GM19351 (cell line): ENCODE data around the gene NADK.

Experiments
- ATAC-seq: cut with Tn5 transposase; IDR thresholded peaks from one replicate; pipeline ENCODE4 v1.9.1; 2021; ENCODE audit warnings: mild to moderate bottlenecking, moderate library complexity; ENCODE audit not compliant: unreplicated experiment

Gene NADK

DNA sequence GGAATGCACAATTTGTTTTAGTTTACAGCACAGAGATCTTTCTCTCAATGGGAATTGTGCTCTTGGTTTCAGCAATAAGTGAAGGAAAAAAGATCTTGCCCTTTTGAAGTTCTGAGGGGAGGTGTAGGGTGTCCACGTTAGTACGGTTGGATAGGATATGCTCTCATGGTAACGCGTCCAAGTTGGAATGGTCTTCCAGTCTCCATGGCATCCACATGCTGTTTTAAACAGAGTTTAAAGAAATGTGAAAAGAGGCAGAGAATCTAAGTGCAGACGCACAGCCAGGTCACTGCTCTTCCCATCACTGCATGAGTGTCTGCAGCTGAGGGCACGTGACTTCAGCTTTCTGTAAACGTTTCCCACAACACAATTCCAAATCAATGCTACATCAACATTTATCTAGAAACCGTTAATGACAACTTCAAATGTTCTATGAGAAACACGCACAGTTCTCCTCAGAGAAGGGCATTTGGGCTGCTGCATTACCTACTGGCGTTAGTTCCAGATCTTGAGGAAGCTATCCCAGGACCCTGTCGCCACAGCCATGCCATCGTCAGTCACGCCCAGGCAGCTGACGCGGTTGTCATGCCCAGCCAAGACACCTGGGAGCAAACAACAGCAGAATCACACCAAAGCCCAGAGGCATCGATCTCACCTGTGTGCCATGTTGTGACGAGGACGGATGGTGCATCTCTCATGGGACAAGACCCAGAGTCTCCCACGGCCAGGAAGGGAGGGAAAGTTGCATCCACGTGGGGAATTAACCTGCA, 8.8 kb upstream of the NADK start:
- ATAC-seq = no peak

DNA sequence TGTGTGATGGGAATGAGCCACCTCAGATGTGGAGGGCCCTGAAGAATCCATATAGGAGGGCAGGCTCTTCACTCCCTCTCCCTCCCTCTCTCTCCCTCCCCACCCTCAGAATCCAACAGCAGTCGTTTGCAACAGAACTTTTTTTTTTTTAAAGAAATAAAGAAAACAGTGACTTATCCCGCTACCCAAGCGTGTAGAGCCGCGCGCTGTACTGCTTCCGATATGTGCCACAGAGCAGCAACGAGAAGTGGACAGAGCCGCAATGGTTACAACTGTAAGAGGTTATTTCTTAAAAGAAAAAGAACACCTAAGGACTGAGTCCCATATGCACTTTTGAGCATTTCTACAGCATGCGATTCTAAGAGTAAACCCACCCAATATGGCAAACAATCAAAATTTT, 7.4 kb upstream of the NADK start:
- ATAC-seq = no peak

DNA sequence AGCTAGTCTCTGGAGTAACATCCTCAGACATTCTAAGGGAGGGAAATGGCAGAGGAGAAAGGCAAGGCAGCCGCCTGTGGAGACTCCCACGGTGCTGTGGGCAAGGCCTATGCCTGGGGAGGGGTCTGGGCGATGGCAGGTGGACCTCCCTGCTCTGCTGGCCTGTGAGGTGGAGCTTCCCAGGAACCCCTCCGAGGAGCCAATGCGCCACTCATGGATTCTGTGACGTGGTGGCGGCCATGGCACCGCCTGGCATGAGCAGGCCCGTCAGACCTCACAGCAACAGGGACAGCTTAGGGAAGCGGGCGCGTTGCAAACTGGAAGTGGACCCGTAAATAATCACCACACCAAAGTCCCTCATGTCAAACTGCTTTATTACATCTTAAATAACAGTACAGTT, 6.7 kb upstream of the NADK start:
- ATAC-seq = no peak

DNA sequence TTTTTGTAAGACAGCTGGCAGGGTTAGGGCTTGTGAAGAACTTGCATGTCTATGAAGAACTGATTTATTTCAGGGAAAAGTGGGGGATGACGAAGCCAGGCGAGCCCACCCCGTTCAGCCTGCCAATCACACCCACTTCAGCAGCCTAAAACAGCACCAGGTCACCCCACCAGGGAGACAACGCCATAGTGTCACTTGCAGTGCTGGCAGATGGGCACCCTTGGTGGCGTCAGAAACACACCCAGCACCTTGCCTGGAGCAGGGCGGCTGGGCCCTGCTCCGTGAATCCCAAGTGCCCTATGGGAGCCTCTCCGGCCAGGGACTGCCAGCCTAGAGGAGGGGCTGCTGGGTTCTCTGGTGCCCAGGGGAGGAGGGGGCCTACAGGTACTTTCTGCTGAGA, 5.0 kb upstream of the NADK start:
- no peak for ATAC-seq

DNA sequence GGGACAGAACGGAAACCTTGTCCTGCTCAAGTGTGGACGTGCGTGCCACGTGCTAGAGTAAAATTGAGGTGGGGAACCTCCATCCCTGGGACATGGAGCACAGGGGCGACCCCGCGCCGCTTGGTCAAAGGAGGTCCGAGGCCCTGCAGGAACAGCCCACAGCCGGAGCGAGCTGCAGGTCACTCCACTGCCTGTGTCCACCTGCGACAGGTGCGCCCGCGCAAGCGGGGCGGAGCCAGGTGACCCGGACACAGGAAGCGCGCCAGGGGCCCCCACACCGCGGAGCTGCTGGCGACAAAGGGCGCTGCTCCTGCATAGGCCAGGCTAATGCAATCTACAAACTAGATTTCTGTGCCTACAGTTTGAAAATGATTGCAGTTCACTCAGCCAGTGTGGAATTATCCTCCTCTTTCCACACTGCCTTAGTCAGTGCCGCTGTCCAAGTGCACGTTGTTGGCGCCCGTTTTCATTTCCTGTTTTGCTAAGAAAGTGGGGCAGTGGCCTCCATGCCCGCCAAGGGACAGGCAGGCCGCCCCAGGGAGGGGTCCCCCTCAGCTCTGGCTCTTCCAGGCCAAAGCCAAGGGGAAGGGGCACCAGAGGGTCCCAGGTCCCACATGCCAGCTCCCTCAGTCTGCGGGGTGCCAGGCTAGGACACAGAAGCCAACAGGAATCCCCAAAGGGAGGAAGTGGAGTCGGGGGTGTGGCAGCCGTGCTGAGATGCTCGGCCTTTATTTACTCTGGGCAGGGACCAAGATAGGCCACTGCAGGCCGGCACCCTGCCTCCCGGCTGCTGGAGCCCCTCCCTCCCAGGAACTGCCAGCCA, 4.3 kb upstream of the NADK start:
- no peak for ATAC-seq

DNA sequence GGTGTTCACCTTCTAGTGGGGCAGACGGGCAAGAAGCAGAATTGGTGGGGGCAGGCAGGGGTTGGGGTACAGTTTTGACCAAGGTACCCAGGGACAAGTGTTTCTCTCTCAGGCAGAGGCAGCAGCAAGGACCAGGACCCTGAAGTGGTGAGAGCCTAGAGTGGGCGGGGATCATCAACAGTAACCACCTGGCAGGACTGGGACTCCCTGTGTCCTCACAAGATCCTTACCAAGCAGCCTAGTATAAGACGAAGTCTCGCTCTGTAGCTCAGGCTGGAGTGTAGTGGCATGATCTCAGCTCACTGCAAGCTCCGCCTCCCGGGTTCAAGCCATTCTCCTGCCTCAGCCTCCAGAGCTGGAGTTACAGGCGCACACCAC, 3.2 kb upstream of the NADK start:
- ATAC-seq = no peak

DNA sequence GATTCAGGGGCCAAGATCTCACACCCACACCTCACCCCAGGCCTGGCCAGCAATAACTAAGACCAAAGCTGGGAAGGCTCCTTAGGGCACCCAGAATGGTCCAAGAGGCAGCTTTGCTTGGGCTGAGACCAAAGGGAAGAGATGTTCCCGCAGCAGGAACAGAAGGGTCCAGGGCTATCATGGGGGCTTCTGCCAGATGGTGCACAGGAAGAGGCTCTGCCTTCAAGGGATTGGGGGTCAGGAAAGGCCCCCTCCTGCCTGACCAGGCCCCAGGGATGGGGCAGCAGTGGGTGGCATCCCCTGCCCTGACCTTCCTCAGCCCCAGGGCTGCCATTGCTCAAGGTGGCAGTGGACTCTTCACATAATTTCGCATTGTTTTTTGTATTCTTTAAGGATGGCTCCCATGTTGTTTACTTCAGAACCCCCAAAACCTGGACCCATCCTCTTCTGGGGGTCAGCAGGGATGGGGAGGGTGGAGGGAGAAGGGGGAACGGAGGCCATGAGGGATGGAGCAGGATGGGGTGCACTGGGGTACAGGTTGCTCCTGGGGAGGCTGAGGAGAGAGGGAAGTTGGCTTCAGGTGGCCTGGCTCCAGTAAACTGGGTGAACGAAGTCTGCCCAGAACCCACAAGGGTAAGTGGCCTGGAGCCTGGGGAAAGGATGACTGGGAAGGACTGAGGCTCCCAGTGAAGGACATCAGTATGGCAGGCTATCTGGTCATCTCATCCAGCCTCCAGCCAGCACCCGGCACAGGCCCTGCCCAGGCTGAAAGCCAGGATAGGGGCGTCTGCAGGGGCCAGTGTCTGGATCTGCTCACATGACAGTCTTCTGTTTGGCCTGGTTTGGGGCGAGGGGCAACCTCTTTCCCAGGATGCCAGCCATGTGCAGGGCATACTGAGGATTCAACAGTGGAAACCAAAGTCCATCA, 2.6 kb upstream of the NADK start:
- no peak for ATAC-seq

DNA sequence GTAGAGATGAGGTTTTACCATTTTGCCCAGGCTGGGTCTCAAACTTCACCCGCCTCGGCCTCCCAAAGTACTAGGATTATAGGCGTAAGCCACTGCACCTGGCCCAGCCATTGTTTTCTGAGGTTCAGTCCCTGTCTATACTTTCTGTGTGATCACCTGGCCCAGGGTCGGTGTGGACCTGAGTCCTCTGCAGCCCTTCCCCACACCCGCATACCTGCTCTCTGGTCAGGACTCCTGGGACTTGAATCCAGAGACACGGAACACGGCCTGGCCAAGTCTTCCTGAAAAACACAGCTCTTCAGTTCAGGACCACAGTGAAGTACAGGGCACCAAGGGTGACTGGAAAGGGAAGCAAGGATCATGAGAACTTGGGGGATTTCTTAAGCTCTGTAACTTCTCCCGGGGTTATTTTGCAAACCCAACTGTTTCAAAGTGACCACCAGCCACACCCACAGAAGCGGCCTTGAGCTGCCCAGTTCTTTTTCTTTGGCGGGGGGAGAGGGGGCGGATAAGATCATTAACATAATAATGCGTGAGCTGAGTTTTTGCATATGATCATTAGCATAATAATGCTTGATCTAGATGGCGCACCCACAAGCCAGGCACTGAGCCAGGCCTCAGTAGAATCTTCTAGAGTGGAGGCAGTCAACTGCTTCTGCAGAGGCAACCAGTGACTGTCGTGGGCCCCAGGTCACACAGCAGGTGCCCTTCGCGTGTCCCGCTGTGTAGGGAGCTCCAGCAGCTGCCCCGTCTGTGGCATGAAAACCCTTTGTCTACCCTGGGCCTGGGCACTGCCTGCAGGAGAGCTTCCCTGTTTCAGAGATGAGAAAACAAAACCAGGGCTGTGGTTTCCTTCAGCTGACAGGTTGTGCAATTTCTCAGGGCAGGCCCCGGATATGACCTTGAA, 1.7 kb upstream of the NADK start:
- peak; percentile 35 for ATAC-seq

DNA sequence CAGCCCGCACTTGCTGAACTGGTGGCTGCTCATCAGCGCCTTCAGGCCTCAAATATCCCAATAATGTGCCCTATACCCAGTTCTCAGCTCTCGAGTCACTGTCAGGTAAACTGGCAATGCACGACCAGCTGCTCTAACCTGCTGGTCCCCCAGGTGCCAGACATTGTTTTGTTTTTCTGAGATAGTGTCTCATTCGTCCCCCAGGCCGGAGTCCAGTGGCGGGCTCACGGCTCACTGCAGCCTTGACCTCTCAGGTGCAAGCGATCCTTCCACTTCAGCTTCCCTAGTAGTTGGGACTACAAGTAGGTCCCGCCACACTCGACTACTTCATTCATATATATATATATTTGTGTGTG, 1.0 kb upstream of the NADK start:
- ATAC-seq = no peak

DNA sequence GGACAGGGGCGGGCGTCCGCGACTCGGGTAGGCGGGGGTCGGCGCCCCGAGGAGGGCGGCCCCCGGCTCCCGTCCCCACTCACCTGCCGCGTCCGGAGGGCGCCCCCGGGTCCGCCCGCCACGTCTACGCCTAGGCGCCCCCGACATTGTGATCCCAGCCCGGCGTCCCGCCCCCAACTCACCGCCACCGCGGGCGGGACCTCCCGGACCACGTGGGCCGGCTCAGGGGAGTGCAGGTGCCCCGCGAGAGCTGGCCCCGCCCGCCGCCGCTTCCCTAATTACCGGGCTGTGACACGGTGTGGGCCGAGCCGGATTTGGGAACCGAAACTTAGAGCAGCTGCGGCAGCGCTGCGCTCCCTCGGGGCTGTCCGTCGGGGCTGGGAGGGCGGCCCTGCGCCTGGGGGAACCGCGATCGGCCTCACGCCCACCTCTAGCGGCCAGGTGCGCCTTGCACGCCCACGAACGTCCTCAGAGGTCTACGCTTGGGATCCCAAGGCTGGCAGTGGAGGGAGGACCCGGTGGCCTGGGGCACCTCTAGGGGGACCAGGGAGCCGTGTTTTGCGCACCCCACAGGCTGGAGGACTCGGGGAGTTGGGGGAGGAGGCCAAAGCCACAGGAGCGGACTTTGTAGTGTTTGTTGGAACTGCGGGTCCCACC, 521 bp upstream of the NADK start:
- ATAC-seq = peak; percentile 67

DNA sequence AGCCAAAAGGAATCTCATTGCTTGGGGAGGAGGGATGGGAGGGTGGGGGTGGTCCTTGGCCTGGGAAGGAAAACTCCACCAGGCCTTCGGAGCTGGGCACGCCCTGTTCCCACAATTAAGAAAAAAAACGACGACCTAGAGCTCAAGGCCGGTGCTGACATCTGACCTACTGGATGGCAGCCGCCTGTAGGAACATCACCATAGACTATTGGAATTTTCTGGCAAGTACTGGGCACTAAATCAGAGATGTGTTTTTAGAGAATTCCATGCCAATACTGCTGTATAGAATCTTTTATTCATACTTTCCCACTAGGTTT, 729 bp downstream of the NADK start:
- no peak for ATAC-seq

DNA sequence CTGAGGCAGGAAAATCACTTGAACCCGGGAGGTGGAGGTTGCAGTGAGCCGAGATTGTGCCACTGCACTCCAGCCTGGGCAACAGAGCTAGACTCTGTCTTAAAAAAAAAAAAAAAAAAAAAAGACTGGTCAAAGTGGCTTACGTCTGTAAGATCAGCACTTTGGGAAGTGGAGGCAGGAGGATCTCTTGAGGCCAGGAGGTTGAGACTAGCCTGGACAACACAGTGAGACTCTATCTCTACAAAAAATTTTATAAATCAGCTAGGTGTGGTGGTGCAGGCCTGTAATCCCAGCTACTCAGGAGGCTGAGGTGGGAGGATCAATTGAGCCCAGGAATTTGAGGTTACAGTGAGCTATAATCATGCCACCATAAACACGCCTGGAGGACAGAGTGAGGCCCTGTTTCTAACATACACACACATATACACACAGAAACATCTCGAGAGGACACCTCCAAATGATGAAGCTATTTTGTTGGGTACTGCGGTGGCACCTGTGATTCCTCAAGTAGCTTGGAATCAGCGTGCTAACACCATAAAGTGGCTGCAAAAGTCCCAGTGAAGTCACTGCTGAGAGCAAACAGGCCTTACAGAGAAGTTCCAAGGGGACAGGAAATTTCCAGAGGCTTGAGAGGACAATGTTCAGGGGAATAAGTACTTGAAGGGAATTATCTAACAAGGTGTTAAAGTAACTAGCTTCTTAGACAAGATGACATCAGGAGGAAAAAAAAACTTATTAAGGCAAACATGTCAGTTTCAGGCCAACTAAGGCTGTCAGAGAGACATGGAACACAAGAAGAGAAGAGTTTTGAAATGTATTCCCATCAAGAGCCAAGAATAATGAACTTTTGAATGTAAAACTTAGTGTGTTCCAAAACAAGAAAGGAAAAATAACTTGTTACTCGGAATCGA, 1.3 kb downstream of the NADK start:
- ATAC-seq = no peak

DNA sequence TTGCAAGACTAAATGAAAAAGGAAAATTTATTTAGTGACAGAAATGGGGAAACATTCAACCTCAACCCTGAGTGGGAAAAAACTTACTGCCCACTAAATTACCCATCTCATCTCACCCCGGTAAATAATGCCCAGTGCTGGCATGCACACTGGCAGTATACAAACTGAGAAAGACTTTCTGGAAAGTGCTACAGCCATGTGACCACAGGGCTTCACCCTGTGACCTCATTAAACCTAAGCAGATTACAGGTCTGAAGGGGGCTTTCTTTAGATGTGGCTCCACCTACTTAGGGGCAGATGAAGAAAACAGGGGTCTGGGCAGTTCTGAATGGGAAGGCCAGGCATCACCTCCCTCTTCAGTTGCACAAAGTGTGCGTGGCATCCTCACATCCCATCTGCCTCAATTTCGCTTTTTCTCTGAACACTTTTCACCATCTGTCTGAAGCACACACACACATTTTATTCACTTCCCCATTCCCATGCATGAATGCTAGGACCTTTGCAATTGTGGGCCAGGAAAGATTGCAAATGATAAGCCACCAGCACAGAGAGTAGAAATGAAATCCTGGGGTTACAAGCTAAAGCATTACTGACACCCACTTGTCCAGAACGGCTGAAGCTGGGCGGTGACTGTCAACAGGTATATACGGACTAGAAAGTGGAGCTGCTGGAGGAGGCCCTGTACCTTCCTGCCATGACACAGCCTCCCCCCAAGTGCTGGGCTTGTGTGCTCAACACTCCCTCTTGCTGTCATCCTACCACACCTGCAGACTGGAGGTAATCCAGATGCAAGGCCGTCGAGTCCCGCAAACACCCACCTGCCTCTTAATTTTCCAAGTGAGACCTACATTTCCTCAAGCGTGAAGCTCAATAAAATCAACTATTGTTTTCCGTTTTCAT, 2.7 kb downstream of the NADK start:
- ATAC-seq = no peak

DNA sequence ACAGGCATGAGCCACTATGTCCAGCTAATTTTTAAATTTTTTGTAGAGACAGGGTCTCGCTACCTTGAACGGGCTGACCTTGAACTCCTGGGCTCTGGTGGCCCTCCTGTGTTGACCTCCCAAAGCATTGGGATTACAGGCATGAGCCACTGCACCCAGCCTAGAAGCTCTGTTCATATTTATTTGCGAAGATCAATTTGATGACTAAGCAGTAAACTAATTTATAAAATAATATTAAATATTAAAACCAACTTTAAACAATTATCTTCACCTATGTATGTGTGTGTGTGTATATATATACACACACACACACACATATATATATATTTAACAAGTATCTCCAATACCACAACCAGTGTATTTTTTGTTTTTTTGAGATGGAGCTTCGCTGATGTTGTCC, 4.4 kb downstream of the NADK start:
- ATAC-seq = no peak

DNA sequence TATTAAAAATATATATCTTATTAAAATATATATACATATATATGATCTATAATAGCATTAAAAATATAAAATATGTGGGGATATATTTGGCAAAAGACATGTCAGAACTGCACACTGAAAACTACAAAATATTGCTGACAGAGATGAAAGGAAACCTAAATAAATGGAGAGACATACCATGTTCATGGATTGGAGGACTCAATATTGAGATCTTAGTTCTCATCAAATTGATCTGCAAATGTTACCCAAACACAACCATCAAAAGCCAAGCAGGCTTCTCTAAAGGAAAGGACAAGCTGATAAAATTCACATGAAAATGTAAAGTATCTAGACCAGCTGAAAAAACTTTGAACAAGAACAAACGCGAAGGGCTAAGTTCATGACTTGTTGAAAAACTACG, 7.2 kb downstream of the NADK start:
- no peak for ATAC-seq

DNA sequence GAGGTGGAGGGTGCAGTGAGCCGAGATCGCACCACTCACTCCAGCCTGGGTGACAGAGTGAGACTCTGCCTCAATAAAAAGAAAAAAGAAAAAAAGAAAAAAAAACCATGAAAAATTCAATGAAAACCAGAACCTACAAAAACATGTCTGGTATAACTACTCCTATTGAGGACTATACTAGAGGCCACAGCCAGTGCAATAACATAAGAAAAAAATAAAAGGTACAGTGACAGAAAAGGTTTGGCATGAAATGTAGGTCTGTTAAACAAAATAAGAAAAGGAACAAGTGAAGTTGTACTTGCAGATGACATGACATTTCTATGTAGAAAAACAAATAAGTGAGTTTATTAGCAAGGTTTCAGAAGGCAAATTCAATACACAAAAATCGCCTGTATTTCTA, 8.2 kb downstream of the NADK start:
- ATAC-seq = no peak

DNA sequence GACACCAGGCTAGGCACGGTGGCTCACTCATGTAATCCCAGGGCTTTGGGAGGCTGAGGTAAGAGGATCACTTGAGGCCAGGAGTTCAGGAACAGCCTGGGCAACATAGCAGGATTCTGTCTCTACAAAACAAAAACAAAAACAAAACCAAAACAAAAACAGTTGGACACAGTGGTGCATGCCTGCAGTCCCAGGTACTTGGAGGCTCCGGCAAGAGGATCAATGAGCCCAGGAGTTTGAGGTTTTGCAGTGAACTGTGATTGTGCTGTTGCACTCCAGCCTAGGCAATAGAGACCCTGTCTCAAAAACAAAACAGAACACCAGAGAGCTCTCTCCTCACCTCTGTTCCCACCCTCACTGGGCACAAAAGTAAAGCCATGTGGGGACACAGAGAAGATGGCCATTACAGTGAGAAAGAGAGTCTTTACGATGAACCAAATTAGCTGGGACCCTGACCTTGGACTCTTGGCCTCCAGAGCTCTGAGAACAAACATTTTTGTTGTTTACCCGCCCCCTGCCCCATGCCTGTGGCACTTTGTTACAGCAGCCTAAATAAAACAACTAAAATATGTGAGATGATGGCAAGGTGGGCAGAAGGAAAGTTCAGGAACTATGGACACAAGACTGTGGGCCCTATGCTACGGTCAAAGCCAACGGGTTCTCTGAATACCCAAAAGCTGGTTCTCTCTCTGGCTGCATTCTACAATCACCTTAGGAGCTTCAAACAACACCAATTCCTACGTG, 9.8 kb downstream of the NADK start:
- ATAC-seq = no peak
